ENCODE results near the gene OSTF1. TPM values are rescaled to one million over a fixed set of nuclear protein-coding genes. Genes with fewer than 3 reads are reported as not detected.

OSTF1 gene
- total and polyA plus RNA-seq, 2 donors (not counting 3 experiments of a cell fraction or from before 2014, with no cell fraction given): 23.5 to 70.9 TPM

DNA sequence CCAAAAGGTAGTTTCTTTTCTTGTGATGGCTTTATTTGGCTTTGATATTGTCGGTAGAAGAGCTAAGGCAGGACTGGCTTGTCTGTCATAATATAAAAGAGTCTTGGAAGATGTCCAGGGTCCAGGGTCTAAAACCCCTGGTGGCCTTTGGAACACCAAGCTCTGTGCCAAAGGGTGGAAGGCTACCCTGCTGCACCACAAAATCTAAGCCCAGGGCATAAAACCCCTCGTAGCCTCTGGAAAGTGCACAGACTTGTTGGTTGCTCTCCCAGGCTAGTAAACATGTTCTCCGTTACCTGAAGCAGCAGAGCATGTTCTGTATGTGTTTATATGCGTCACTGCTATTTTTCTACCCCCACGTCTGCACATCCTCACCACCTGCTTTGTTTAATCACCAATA lies 75.5 kb downstream of the OSTF1 start:
- TF ChIP-seq EZH2 (IDR thresholded peaks at IDR 0.05; ENCODE audit: borderline replicate concordance, low read depth, low read length, severe bottlenecking): no peak
- TF ChIP-seq, protein P1, sequence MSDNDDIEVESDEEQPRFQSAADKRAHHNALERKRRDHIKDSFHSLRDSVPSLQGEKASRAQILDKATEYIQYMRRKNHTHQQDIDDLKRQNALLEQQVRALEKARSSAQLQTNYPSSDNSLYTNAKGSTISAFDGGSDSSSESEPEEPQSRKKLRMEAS (IDR thresholded peaks at IDR 0.05; ENCODE audit: insufficient read depth, insufficient read length): no peak
- TF ChIP-seq GATA2 (IDR thresholded peaks at IDR 0.05; ENCODE audit: insufficient read depth, insufficient read length, low read depth, low read length): no peak
- TF ChIP-seq POLR2A (IDR thresholded peaks at IDR 0.05; ENCODE audit: low read depth, low read length): no peak
- TF ChIP-seq, protein P2, sequence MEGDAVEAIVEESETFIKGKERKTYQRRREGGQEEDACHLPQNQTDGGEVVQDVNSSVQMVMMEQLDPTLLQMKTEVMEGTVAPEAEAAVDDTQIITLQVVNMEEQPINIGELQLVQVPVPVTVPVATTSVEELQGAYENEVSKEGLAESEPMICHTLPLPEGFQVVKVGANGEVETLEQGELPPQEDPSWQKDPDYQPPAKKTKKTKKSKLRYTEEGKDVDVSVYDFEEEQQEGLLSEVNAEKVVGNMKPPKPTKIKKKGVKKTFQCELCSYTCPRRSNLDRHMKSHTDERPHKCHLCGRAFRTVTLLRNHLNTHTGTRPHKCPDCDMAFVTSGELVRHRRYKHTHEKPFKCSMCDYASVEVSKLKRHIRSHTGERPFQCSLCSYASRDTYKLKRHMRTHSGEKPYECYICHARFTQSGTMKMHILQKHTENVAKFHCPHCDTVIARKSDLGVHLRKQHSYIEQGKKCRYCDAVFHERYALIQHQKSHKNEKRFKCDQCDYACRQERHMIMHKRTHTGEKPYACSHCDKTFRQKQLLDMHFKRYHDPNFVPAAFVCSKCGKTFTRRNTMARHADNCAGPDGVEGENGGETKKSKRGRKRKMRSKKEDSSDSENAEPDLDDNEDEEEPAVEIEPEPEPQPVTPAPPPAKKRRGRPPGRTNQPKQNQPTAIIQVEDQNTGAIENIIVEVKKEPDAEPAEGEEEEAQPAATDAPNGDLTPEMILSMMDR (IDR thresholded peaks at IDR 0.05; ENCODE audit: extremely low read depth in 1 of 2, insufficient read depth in 1 of 2, low read depth in 1 of 2, low read length in 2 of 2): no peak
- TF ChIP-seq JUN (IDR thresholded peaks at IDR 0.05; ENCODE audit: borderline replicate concordance, insufficient read depth, insufficient read length, low read depth): no peak
- no peak for TF ChIP-seq MYC (IDR thresholded peaks at IDR 0.05; ENCODE audit: low read depth, low read length)
- TF ChIP-seq POLR2AphosphoS5 (IDR thresholded peaks at IDR 0.05; ENCODE audit: insufficient read depth, low read depth, low read length): no peak
- TF ChIP-seq FOS (IDR thresholded peaks at IDR 0.05; ENCODE audit: borderline replicate concordance, insufficient read depth, low read length): no peak
- BruUV-seq (replicated peaks): no TSS peak
- no peak overlapping the region for H3K9ac ChIP-seq (replicated peaks; ENCODE audit: extremely low read depth, insufficient read depth, low read length)
- H3K36me3 ChIP-seq (ENCODE audit: control insufficient read depth in 2 of 2, extremely low read depth in 1 of 2, insufficient read depth in 2 of 2, low read length in 2 of 2): peaks cover 0 to 2% of the 10 kb centered on the region in 2 experiments
- intact Hi-C loops (cut with micrococcal nuclease) (loop anchor here (10.0 kb wide), 1 partner anchor 209 kb away; the partner anchor contains the start of gene C9orf40), dilution Hi-C loops (cut with MboI; ENCODE audit: extremely low pct_ligation_motif_present, low sequenced_read_pairs) (no loop called here)
- no peaks in the 10 kb centered on the region for H3K9me1 ChIP-seq (replicated peaks; ENCODE audit: control insufficient read depth, extremely low read depth, insufficient read depth, low read length)
- CTCF ChIA-PET: no interaction called here
- FAIRE-seq (no peak), DNase-seq (ENCODE audit: low read depth, low spot score) (no peak)
- H3K9me3 ChIP-seq (replicated peaks; ENCODE audit: control insufficient read depth, insufficient read depth, low read length): no peaks in the 10 kb centered on the region
- no peak overlapping the region for H3K27ac ChIP-seq (ENCODE audit: insufficient read depth, low read depth, low read length)
- H3K4me1 ChIP-seq (ENCODE audit: control insufficient read depth, extremely low read depth, insufficient read depth, low read length): peaks cover 19% of the 10 kb centered on the region
- no peaks in the 10 kb centered on the region for H4K20me1 ChIP-seq (replicated peaks; ENCODE audit: control insufficient read depth, extremely low read depth, insufficient read depth, low read length)
- no peak overlapping the region for H3K4me2 ChIP-seq (ENCODE audit: insufficient read depth, low read length)
- no peaks in the 10 kb centered on the region for H3K27me3 ChIP-seq (ENCODE audit: control insufficient read depth in 2 of 2, insufficient read depth in 2 of 2, low read length in 2 of 2)
- POLR2A ChIA-PET: no interaction called here
- H2AFZ ChIP-seq (ENCODE audit: low read depth, low read length): no peak overlapping the region
- no peaks in the 10 kb centered on the region for H3K79me2 ChIP-seq (ENCODE audit: control insufficient read depth, insufficient read depth, low read length)
- no peak overlapping the region for H3K4me3 ChIP-seq (replicated peaks in 1 of 3; ENCODE audit: insufficient read depth in 1 of 3, low read depth in 1 of 3, low read length in 3 of 3)
